ENCODE results near the gene GHR. TPM values are rescaled to one million over a fixed set of nuclear protein-coding genes. Genes with fewer than 3 reads are reported as not detected.

GHR gene
- total RNA-seq, 1 donor from 2014 or later = 6.6 TPM

GRCh38 chr5:42483472-42484154 lies 60.4 kb downstream of the GHR start:
- H3K4me3 Mint-ChIP-seq (ENCODE audit: low read depth) = no peak overlapping the region
- peaks cover 6% of the 10 kb centered on the region for H3K36me3 Mint-ChIP-seq (ENCODE audit: insufficient read depth)
- H3K27me3 Mint-ChIP-seq = no peaks in the 10 kb centered on the region
- H3K9me3 Mint-ChIP-seq (ENCODE audit: low read depth) = peaks cover 17% of the 10 kb centered on the region
- no peak for DNase-seq (ENCODE audit: low spot score, unreplicated experiment)
- no peak overlapping the region for H3K27ac Mint-ChIP-seq
- H3K4me1 Mint-ChIP-seq (ENCODE audit: low read depth) = no peaks in the 10 kb centered on the region
- TF ChIP-seq CTCF (IDR thresholded peaks at IDR 0.05; ENCODE audit: unreplicated experiment) = no peak

GRCh38 chr5:42487077-42487476 lies 63.8 kb downstream of the GHR start:
- no peaks in the 10 kb centered on the region for H3K27me3 Mint-ChIP-seq
- H3K27ac Mint-ChIP-seq = no peak overlapping the region
- no peak for TF ChIP-seq CTCF (IDR thresholded peaks at IDR 0.05; ENCODE audit: unreplicated experiment)
- peaks cover 2% of the 10 kb centered on the region for H3K36me3 Mint-ChIP-seq (ENCODE audit: insufficient read depth)
- no peak for DNase-seq (ENCODE audit: low spot score, unreplicated experiment)
- no peak overlapping the region for H3K4me3 Mint-ChIP-seq (ENCODE audit: low read depth)
- H3K9me3 Mint-ChIP-seq (ENCODE audit: low read depth) = no peaks in the 10 kb centered on the region
- no peaks in the 10 kb centered on the region for H3K4me1 Mint-ChIP-seq (ENCODE audit: low read depth)

DNA sequence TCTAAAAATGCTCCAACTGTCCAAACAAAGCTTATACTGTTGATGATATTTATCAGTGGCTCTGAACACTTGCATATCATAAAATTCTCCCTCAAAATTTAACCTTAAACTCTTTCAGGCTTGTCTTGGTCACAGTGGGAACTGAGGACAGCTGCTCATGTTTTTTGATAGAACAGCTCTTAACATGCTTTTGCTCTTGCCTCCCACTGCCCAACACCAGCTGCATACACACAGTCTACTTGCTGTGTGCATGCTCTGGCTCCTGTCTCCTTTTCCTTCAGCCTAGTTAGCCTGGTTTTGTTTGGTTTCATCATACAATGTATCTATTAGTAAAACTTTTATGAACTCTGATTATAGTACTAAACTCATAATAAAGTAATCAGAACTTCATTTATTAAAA lies 64.6 kb downstream of the GHR start:
- no peaks in the 10 kb centered on the region for H3K4me1 Mint-ChIP-seq (ENCODE audit: low read depth)
- DNase-seq (ENCODE audit: low spot score, unreplicated experiment) = no peak
- no peak for TF ChIP-seq CTCF (IDR thresholded peaks at IDR 0.05; ENCODE audit: unreplicated experiment)
- no peak overlapping the region for H3K27ac Mint-ChIP-seq
- peaks cover 2% of the 10 kb centered on the region for H3K36me3 Mint-ChIP-seq (ENCODE audit: insufficient read depth)
- no peak overlapping the region for H3K4me3 Mint-ChIP-seq (ENCODE audit: low read depth)
- H3K27me3 Mint-ChIP-seq = no peaks in the 10 kb centered on the region
- no peaks in the 10 kb centered on the region for H3K9me3 Mint-ChIP-seq (ENCODE audit: low read depth)

- no peak for TF ChIP-seq CTCF (IDR thresholded peaks at IDR 0.05; ENCODE audit: unreplicated experiment)
- Mint-ChIP-seq H3K27me3 (no peaks in the 10 kb centered on the region), H3K36me3 (ENCODE audit: insufficient read depth) (no peaks in the 10 kb centered on the region), H3K4me1 (ENCODE audit: low read depth) (no peaks in the 10 kb centered on the region), H3K9me3 (ENCODE audit: low read depth) (no peaks in the 10 kb centered on the region), H3K4me3 (ENCODE audit: low read depth) (no peak overlapping the region), H3K27ac (no peak overlapping the region)
- no peak for DNase-seq (ENCODE audit: low spot score, unreplicated experiment)
These were observed 67.6 kb downstream of the GHR start for GRCh38 chr5:42490831-42491230.

- no peaks in the 10 kb centered on the region for H3K36me3 Mint-ChIP-seq (ENCODE audit: insufficient read depth)
- TF ChIP-seq CTCF (IDR thresholded peaks at IDR 0.05; ENCODE audit: unreplicated experiment) = no peak
- no peaks in the 10 kb centered on the region for H3K9me3 Mint-ChIP-seq (ENCODE audit: low read depth)
- H3K4me3 Mint-ChIP-seq (ENCODE audit: low read depth) = no peak overlapping the region
- H3K27ac Mint-ChIP-seq = no peak overlapping the region
- DNase-seq (ENCODE audit: low spot score, unreplicated experiment) = no peak
- no peaks in the 10 kb centered on the region for H3K27me3 Mint-ChIP-seq
- H3K4me1 Mint-ChIP-seq (ENCODE audit: low read depth) = no peaks in the 10 kb centered on the region
These were observed 68.5 kb downstream of the GHR start for GRCh38 chr5:42491699-42492098.
